AG04450 (cell line): ENCODE measurements around the gene ABCB11. TPM values are rescaled to one million over a fixed set of nuclear protein-coding genes. Genes with fewer than 3 reads are reported as not detected.

Experiments used
- CTCF ChIA-PET: fragments of 300-600, 350-600 bp; formaldehyde crosslinking; extraction: SDS; loops from one replicate; lab custom pipeline; 2022; ENCODE audit warnings: antibody characterized with exemption, inconsistent platforms; lab: Charles Lee
- POLR2A ChIA-PET: fragments of 350-600 bp; formaldehyde crosslinking; extraction: SDS; loops from one replicate; lab custom pipeline; 2021; ENCODE audit warnings: antibody characterized with exemption, inconsistent platforms; lab: Yijun Ruan, JAX
- DNase-seq: peaks from one replicate; pipeline ENCODE4 v3.0.0-alpha.2; 2011; ENCODE audit warnings: low read depth, low spot score
- H3K27ac ChIP-seq: one replicate; pipeline ENCODE4 v1.5.1; 2012; ENCODE audit warnings: low read depth, low read length, control low read depth
- H3K27me3 ChIP-seq: one replicate; pipeline ENCODE4 v1.6.0; 2012; ENCODE audit warnings: low read length; ENCODE audit not compliant: control insufficient read depth, insufficient read depth
- H3K4me3 ChIP-seq: 2 replicates; pipeline ENCODE4 v1.5.1; 2011; ENCODE audit warnings: mild to moderate bottlenecking, low read depth, low read length, control low read depth
- H3K9me3 ChIP-seq: 2 replicates; pipeline ENCODE4 v1.5.1; 2012; ENCODE audit warnings: low read length; ENCODE audit not compliant: control insufficient read depth, insufficient read depth
- polyA plus RNA-seq: library from polyadenylated mRNA; depleted of rRNA; stranded (reverse); fragments of >200 nt; gene quantifications from 2 replicates; pipeline ENCODE4 v1.2.3, GENCODE V29; 2011
- TF ChIP-seq, protein P1 (sequence below): IDR thresholded peaks from 2 replicates; pipeline ENCODE4 v1.5.1; 2011; ENCODE audit warnings: low read depth, low read length, control low read depth, inconsistent platforms

ABCB11 gene
- polyA plus RNA-seq, 1 experiment = not detected

DNA sequence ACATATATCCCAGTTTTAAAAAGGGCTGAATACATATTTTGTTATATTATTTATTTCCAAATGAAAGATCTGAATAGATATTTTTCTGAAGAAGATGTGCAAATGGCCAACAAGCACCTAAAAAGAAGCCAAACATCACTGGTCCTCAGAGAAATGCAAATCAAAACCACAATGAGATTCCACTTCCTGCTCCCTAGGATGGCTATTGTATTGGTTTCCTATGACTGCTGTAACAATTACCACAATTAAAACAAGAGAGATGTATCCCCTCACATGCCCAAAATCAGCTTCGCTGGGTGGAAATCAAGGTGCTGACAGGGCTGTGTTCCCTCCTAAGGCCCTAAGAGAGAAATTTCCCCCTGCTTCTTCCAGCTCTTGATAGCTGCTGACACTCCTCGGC lies 23.2 kb downstream of the ABCB11 start:
- POLR2A ChIA-PET = no interaction called here
- Histone ChIP-seq H3K4me3 (no peak overlapping the region), H3K27me3 (no peaks in the 10 kb centered on the region), H3K9me3 (no peaks in the 10 kb centered on the region), H3K27ac (no peak overlapping the region)
- CTCF ChIA-PET = no interaction called here
- TF ChIP-seq, protein P1, sequence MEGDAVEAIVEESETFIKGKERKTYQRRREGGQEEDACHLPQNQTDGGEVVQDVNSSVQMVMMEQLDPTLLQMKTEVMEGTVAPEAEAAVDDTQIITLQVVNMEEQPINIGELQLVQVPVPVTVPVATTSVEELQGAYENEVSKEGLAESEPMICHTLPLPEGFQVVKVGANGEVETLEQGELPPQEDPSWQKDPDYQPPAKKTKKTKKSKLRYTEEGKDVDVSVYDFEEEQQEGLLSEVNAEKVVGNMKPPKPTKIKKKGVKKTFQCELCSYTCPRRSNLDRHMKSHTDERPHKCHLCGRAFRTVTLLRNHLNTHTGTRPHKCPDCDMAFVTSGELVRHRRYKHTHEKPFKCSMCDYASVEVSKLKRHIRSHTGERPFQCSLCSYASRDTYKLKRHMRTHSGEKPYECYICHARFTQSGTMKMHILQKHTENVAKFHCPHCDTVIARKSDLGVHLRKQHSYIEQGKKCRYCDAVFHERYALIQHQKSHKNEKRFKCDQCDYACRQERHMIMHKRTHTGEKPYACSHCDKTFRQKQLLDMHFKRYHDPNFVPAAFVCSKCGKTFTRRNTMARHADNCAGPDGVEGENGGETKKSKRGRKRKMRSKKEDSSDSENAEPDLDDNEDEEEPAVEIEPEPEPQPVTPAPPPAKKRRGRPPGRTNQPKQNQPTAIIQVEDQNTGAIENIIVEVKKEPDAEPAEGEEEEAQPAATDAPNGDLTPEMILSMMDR = no peak
- DNase-seq = no peak

DNA sequence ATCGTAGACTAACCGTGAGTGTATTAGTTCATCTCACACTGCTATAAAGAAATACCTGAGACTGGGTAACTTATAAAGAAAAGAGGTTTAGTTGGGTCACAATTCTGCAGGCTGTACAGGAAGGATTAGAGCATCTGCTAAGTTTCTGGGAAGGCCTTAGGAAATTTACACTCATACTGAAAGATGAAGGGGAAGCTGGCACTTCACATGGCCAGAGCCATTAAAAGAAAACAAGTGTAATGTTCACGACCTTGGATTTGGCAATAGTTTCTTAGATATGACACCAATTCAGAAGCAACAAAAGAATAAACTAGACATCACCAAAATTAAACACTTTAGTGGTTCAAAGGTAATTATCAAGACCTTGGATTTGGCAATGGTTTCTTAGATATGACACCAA lies 23.8 kb downstream of the ABCB11 start:
- ChIA-PET CTCF (no interaction called here), POLR2A (no interaction called here)
- no peak for DNase-seq
- Histone ChIP-seq H3K27ac (no peak overlapping the region), H3K4me3 (no peak overlapping the region), H3K27me3 (no peaks in the 10 kb centered on the region), H3K9me3 (no peaks in the 10 kb centered on the region)
- TF ChIP-seq, protein P1 = no peak

DNA sequence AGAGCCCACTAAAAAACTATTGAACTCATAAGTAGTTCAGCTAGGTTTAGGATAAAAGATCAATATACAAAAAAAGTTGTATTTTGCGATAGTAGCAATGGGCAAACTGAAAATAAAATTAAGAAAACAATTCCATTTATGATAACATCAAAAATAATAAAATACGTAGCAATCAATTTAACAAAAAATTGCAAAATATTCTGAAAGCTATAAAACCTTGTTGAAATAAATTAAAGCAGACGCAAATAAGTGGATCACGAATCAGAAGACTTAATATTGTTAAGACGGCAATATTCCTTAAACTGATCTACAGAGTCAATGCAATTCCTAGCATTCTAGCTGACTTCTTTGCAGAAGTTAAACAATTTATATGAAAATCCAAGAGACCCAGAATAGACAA lies 24.5 kb downstream of the ABCB11 start:
- POLR2A ChIA-PET = no interaction called here
- CTCF ChIA-PET = no interaction called here
- Histone ChIP-seq H3K27ac (no peak overlapping the region), H3K9me3 (no peaks in the 10 kb centered on the region), H3K4me3 (no peak overlapping the region), H3K27me3 (no peaks in the 10 kb centered on the region)
- TF ChIP-seq, protein P1 = no peak
- DNase-seq = no peak

DNA sequence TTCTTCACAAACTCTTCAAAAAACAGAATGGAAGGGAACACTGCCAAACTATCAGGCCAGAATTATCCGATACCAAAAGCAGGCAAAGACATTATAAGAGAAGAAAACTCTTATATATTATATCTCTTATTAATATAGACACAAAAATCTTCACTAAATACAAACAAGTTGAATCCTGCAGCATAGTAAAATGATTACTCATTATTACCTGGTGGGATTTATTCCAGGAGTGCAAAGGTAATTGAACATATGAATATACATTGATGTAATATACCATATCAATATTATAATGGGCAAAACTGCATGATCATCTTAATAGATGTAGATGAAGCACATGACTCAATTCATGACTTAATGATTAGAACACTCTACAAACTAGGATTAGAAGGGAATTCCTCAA lies 25.1 kb downstream of the ABCB11 start:
- no peak overlapping the region for H3K27ac ChIP-seq
- no peaks in the 10 kb centered on the region for H3K27me3 ChIP-seq
- no peaks in the 10 kb centered on the region for H3K9me3 ChIP-seq
- POLR2A ChIA-PET = no interaction called here
- TF ChIP-seq, protein P1 = no peak
- H3K4me3 ChIP-seq = no peak overlapping the region
- DNase-seq = no peak
- CTCF ChIA-PET = no interaction called here

DNA sequence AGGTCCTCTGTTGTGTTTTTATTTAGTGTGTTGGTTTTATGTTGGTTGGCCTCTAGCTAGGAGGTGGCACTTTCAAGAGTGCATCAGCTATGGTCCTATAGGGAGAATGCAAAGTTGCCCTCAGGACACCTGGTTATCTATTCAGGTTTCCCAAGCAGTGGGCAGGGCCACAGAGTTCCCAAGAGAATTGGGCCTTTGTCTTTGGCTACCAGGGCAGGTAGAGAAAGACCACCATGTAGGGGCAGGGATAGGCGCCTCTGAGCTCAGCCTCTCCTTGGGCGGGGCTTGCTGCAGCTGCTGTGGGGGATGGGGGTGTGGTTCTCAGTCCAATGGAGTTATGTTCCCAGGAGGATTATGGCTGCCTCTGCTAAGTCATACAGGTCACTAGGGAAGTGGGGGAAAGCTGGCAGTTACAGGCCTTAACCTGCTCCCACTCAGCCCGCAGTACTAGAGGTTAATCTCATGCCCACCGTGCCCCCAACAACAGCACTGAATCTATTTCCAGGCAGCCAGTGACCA lies 26.0 kb downstream of the ABCB11 start:
- ChIA-PET CTCF (no interaction called here), POLR2A (no interaction called here)

More for the DNA sequence above, 26.0 kb downstream of the ABCB11 start:
- Histone ChIP-seq H3K27ac (no peak overlapping the region), H3K4me3 (no peak overlapping the region), H3K27me3 (no peaks in the 10 kb centered on the region), H3K9me3 (no peaks in the 10 kb centered on the region)
- TF ChIP-seq, protein P1 = no peak
- DNase-seq = no peak
